DOHH2 (cell line): ENCODE measurements around the gene HNF4A.

Experiments
- H3F3A ChIP-seq: fragments of 200-600 bp; sonication (generic), shearing (Covaris generic); 2 replicates; pipeline ENCODE4 v1.6.0; 2016; ENCODE audit warnings: antibody characterized with exemption, mild to moderate bottlenecking; ENCODE audit not compliant: control insufficient read depth, insufficient read depth
- H3K27ac ChIP-seq: fragments of 200-600 bp; sonication (generic); 2 replicates; pipeline ENCODE4 v1.5.1; 2014; ENCODE audit warnings: low read depth, mild to moderate bottlenecking, low read length, moderate library complexity
- H3K27me3 ChIP-seq: fragments of 200-600 bp; sonication (generic); 2 replicates; pipeline ENCODE4 v1.6.1; 2014; ENCODE audit warnings: mild to moderate bottlenecking, low read length, mixed read lengths; ENCODE audit not compliant: control insufficient read depth
- H3K36me3 ChIP-seq: fragments of 200-600 bp; sonication (generic); 2 replicates; pipeline ENCODE4 v1.6.1; 2014; ENCODE audit warnings: mild to moderate bottlenecking, low read length, moderate library complexity, mixed read lengths; ENCODE audit not compliant: control insufficient read depth
- H3K4me1 ChIP-seq: fragments of 200-600 bp; sonication (generic); 2 replicates; pipeline ENCODE4 v1.6.1; 2014; ENCODE audit warnings: mild to moderate bottlenecking, low read length, mixed read lengths; ENCODE audit not compliant: control insufficient read depth
- H3K4me2 ChIP-seq: fragments of 200-600 bp; sonication (generic); 2 replicates; pipeline ENCODE4 v1.6.0; 2014; ENCODE audit warnings: mild to moderate bottlenecking, low read length, moderate library complexity
- H3K4me3 ChIP-seq: fragments of 200-600 bp; sonication (generic); 2 replicates; pipeline ENCODE4 v1.5.1; 2014; ENCODE audit warnings: mild to moderate bottlenecking, low read length, mixed read lengths
- H3K79me2 ChIP-seq: fragments of 200-600 bp; sonication (generic); 2 replicates; pipeline ENCODE4 v1.6.1; 2014; ENCODE audit warnings: mild to moderate bottlenecking, low read length, mixed read lengths; ENCODE audit not compliant: control insufficient read depth
- H3K9me2 ChIP-seq: fragments of 200-600 bp; sonication (generic); replicated peaks from 2 replicates; pipeline ENCODE4 v1.6.1; 2014; ENCODE audit warnings: mild to moderate bottlenecking, low read length, mixed read lengths; ENCODE audit not compliant: control insufficient read depth
- H3K9me3 ChIP-seq: fragments of 200-600 bp; sonication (generic); 2 replicates; pipeline ENCODE4 v1.6.1; 2014; ENCODE audit warnings: antibody characterized with exemption, low read length, mixed read lengths; ENCODE audit not compliant: control insufficient read depth, insufficient read depth
- H4K20me1 ChIP-seq: fragments of 200-600 bp; sonication (generic); 2 replicates; pipeline ENCODE4 v1.6.0; 2014; ENCODE audit warnings: low read depth, mild to moderate bottlenecking, antibody characterized with exemption, low read length, moderate library complexity; ENCODE audit not compliant: control insufficient read depth, insufficient read depth
- EZH2phosphoT487 ChIP-seq: fragments of 200-600 bp; sonication (generic); IDR thresholded peaks from 2 replicates; pipeline ENCODE4 v1.6.1; 2017; ENCODE audit warnings: borderline replicate concordance, mild to moderate bottlenecking, antibody characterized with exemption, low read length, moderate library complexity, mixed read lengths
- TF ChIP-seq, protein P1 (sequence below): fragments of 200-600 bp; sonication (generic); IDR thresholded peaks from one replicate; pipeline ENCODE4 v1.5.1; 2014; ENCODE audit warnings: antibody characterized with exemption, mild to moderate bottlenecking, low read depth, low read length; ENCODE audit not compliant: poor library complexity, severe bottlenecking

Gene HNF4A

DNA sequence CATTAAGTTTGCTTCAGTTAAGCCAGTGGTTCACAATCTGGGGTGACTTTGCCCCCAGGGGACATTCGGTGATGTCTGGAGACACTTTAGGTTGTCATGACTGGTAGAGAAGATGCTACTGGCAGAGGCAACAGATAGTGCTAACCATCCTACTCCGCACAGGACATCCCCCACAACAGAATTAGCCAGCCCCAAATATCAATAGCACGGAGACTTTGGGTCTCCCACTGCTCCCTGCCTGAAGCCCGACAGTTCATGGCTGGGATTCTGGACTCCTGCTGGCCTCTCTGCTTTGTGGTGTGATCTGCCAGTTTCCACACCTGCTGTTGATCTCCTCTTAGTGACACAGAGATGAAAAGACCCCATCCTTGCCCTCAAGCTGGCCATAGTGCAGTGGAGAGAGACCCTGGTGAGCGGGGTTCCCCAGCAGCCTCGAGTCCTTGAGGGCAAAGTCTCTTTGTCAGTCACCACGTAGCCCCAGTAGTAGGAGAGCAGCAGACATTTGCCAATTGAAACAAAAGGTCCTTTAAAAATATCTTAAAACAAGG, 95.5 kb downstream of the HNF4A start:
- Histone ChIP-seq H3K4me2 (no peak overlapping the region), H3K4me3 (no peak overlapping the region), H3K36me3 (no peaks in the 10 kb centered on the region), H3K27me3 (peaks cover 18% of the 10 kb centered on the region), H3K4me1 (no peaks in the 10 kb centered on the region), H3K27ac (no peak overlapping the region), H3K9me3 (no peaks in the 10 kb centered on the region), H4K20me1 (no peaks in the 10 kb centered on the region), H3F3A (no peaks in the 10 kb centered on the region), H3K79me2 (no peaks in the 10 kb centered on the region), H3K9me2 (no peaks in the 10 kb centered on the region)
- no peak for TF ChIP-seq EZH2phosphoT487
- TF ChIP-seq, protein P1, sequence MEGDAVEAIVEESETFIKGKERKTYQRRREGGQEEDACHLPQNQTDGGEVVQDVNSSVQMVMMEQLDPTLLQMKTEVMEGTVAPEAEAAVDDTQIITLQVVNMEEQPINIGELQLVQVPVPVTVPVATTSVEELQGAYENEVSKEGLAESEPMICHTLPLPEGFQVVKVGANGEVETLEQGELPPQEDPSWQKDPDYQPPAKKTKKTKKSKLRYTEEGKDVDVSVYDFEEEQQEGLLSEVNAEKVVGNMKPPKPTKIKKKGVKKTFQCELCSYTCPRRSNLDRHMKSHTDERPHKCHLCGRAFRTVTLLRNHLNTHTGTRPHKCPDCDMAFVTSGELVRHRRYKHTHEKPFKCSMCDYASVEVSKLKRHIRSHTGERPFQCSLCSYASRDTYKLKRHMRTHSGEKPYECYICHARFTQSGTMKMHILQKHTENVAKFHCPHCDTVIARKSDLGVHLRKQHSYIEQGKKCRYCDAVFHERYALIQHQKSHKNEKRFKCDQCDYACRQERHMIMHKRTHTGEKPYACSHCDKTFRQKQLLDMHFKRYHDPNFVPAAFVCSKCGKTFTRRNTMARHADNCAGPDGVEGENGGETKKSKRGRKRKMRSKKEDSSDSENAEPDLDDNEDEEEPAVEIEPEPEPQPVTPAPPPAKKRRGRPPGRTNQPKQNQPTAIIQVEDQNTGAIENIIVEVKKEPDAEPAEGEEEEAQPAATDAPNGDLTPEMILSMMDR = no peak

DNA sequence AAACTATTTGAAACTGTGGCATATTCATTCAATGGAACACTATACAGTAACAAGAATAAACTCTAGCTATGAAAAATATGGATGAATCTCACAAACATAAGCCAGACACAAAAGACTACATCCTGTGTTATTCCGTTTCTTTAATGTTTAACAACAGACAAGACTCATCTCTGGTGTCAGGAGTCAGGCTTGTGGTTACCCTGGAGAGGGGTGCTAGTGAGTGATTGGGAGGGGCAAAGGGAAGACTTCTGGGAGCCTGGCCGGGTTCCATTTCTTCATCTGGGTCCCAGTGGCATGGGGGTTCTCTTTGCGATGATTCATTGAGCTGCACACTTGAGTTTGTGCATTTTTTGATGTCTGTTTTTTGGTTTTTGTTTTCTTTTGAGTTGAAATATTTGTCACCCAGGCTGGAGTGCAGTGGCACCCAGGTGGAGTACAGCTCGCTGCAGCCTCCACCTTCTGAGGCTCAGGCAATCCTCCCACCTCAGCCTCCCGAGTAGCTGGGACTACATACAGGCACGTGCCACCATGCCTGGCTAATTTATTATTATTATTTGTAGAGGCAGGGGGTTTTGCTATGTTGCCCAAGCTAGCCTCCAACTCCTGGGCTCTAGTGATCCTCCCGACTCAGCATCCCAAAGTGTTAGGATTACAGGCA, 98.9 kb downstream of the HNF4A start:
- Histone ChIP-seq H3K27me3 (peaks cover 14% of the 10 kb centered on the region), H3K79me2 (no peaks in the 10 kb centered on the region), H3F3A (no peaks in the 10 kb centered on the region), H4K20me1 (no peaks in the 10 kb centered on the region), H3K36me3 (no peaks in the 10 kb centered on the region), H3K9me2 (no peaks in the 10 kb centered on the region), H3K4me1 (no peaks in the 10 kb centered on the region), H3K9me3 (no peaks in the 10 kb centered on the region), H3K4me3 (no peak overlapping the region), H3K27ac (no peak overlapping the region), H3K4me2 (no peak overlapping the region)
- TF ChIP-seq, protein P1 = no peak
- TF ChIP-seq EZH2phosphoT487 = no peak

DNA sequence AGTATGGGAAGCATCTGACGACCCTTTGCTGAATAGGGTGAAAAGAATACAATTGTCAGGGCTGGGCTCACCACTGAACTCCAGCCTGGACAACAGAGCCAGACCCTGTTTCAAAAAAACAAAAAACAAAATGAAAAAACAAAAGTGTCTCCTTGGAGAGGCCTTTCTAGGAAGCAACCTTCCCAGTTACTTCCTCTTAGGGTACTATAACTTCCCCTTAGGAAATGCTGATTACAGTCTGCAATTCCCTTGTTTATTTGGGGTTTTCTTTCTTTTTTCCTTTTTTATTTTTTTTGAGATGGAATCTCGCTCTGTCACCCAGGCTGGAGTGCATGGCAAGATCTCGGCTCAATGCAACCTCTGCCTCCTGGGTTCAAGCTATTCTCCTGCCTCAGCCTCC, 99.6 kb downstream of the HNF4A start:
- H3K27me3 ChIP-seq = peaks cover 14% of the 10 kb centered on the region
- H4K20me1 ChIP-seq = no peaks in the 10 kb centered on the region
- H3K27ac ChIP-seq = no peak overlapping the region
- H3K4me1 ChIP-seq = no peaks in the 10 kb centered on the region
- H3F3A ChIP-seq = no peaks in the 10 kb centered on the region
- TF ChIP-seq, protein P1 = no peak
- TF ChIP-seq EZH2phosphoT487 = no peak
- no peak overlapping the region for H3K4me3 ChIP-seq
- H3K9me3 ChIP-seq = no peaks in the 10 kb centered on the region
- no peaks in the 10 kb centered on the region for H3K9me2 ChIP-seq
- no peaks in the 10 kb centered on the region for H3K79me2 ChIP-seq
- H3K36me3 ChIP-seq = no peaks in the 10 kb centered on the region
- no peak overlapping the region for H3K4me2 ChIP-seq
